ENCODE data around the gene KCNK7.

DNA sequence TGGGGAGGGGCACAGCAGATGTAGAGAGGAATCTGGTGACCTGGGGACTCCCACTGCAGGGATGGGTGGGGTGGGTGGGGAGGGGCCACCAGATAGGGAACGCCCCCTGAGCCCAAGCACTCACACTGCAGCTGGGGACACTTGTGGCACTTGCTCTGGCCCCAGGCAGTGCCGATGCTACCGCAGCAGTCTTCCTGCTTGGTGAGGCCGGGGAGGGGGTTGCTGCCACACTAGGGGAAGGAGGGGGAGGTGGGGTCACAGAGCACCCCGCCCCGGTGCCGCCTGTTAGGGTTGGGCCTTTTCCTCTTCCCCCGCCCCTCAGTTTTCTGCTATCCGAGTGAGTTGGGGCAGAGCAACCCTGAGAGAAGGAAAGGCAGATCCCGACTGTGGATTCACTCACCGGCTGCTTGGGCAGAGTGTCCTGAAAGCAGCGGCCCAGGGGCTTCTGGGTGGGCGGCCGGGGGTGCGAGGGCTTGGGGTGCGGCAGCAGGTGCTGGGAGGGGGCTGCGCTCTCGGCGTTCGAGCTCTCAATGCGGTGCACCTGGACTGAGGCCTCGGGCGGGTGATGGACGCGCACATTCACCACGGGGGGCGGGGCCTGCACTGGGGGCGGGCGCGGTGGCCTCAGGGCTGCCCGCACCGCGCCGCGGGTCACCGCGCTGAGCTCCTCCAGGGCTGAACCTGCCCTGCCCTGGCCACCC lies 42.1 kb downstream of the KCNK7 start:
- no peak for TF ChIP-seq EZH2 (IDR thresholded peaks at IDR 0.05; ENCODE audit: borderline replicate concordance, low read depth, low read length, severe bottlenecking)
- no peak for TF ChIP-seq MYC (IDR thresholded peaks at IDR 0.05; ENCODE audit: low read depth, low read length)

Data from endothelial cell of umbilical vein (primary cell).